ENCODE data around the gene HOXC4.

The HOXC4 gene

DNA sequence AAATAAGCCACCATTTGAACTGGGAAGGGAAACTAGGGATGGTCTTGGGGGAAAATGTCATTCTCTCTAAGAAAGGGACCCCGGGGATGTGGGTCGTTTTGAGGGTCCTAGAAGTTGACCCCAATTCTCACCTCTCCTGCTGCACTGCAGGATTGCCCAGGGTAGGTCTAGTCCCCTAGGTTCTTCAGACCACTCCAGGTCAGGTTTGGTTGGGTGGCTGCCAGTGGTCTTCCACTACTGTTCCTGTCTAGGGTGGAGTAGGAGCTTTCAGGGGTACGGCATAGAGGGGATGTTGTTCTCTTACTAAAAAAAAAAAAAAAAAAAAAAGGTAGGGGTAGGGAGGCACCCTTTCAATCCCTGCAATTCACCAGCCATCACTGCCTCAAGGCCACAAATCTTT is 37.6 kb upstream of the HOXC4 start:
- no peak for DNase-seq (ENCODE audit: low spot score)

DNA sequence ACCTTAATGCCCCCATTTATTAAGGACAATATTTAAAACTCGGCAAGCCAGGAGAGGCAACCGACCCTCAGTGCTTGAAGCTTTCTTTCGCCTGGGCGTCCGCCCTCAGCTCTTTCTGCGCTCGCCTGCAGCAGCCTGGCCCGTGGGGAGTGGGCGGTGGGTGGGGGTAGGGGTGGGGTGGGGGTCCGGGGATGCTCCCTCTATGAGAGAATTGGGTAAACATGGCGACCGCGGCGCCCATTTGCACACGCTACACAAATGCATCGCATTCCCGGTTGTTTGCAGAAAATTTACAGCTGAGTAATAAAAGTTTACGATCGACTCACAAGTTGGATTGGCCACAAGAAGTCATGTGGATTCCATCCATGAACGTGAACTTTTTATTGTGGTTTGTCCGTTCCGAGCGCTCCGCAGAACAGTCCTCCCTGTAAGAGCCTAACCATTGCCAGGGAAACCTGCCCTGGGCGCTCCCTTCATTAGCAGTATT is 37.1 kb upstream of the HOXC4 start:
- DNase-seq (ENCODE audit: low spot score) = no peak

DNA sequence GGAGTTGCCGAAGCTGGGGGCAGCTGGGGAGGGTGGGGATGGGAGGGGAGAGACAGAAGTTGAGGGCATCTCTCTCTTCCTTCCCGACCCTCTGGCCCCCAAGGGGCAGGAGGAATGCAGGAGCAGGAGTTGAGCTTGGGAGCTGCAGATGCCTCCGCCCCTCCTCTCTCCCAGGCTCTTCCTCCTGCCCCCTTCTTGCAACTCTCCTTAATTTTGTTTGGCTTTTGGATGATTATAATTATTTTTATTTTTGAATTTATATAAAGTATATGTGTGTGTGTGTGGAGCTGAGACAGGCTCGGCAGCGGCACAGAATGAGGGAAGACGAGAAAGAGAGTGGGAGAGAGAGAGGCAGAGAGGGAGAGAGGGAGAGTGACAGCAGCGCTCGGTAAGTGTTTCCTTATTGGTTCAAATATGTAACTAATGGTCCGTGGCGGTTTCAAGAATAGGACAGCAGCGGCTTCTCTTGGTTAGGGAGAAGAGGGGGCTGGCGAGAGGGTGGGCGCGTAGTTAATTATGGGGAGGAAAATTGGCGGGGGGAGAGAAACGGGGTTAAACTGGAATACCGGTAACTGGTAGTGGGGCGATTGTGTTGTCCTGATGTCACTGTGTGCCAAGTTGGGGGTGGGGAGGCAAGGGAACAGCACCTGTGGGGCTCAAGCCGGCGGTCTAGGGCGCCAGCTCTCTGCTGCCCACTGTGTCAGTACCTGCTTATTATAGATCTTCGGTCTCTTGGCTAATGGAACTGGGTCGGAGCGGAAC is 36.4 kb upstream of the HOXC4 start:
- no peak for DNase-seq (ENCODE audit: low spot score)

DNA sequence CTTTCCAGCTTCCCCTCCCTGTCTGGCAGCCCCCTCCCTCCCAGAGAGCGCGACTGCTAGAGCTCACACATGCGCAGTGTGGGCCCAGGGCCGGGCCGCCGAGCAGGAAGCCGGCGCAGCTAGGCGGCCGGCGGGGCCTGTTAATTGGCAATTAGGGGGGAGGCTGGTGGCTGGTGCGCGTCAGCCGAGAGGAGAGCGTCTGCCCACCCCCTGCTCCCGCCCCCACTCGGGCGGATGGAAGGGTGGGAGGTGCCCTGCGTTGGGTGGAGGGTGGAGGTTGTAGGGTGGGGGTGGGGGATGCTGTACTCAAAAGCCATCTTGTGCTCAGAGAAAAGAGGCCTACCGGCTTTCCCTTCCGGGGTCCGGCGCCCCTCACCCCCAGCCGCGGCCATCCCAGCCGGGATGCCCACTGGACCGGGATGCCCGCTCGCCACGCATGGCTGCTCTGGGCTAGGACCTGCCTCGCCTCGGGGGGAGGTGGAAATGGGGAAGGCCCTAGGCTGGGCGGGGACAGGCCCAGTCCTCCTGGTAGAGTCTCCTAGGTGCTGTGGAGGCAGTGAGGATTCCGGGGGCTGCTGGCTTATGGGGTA is 35.7 kb upstream of the HOXC4 start:
- peak; percentile 38 for DNase-seq (ENCODE audit: low spot score)

DNA sequence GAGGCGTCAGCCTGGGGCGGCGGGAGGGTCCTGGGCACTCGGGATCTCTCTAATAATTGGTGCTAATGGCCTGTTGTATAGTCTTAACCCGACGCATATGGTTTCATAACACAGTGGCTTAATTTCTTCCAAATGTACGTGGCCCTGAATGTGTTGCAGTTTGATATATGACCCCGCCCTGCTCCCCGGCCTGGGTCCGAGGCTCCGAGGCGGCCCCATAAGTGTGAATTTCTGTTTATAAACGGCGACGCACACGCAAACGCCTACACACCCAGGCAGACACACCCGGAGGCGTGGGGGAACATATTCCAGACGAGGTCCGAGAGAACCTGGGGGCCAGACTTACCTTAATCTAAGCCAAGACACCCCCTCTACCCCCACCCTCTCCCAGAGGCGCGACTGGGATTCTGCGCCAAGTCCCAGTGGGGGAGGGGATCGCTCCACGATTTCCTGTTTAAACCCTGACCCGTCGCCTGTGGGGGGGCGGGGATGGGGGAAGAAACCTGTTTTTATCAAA is 35.1 kb upstream of the HOXC4 start:
- no peak for DNase-seq (ENCODE audit: low spot score)

DNA sequence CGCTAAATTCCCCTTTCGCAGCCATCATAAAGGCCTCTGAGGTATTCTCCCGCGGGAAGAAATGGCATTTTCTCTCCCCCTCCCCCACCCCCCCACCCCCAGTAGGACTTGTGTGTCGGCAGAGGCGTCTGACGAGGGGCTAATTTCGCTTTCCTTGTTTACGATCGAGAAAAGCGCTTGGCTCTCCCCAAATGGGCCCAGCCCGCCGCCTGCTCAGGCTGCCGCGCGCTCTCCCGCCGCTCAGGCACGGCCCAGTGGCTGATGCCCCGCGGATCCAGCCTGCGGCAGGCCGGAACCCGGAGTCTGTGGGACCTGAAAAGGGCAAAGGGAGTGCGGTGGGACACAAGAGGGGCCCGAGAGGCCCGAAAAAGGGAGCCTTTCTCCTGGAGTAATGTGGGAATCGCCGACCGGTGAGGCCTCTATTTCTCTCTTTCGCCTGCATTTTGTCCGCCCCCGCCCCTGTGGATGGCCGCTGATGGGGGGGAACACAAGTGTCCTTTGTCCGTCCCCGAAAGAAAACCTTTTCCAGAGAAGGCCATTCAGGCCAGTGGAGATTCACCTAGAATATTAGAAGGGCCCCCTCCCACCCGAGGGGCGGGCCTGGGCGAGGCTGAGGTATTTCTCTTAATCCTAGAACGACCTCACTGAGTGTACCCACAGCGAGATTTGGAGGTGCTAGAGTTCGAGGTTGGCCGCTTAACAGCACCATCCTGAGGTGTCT is 34.4 kb upstream of the HOXC4 start:
- no peak for DNase-seq (ENCODE audit: low spot score)

DNA sequence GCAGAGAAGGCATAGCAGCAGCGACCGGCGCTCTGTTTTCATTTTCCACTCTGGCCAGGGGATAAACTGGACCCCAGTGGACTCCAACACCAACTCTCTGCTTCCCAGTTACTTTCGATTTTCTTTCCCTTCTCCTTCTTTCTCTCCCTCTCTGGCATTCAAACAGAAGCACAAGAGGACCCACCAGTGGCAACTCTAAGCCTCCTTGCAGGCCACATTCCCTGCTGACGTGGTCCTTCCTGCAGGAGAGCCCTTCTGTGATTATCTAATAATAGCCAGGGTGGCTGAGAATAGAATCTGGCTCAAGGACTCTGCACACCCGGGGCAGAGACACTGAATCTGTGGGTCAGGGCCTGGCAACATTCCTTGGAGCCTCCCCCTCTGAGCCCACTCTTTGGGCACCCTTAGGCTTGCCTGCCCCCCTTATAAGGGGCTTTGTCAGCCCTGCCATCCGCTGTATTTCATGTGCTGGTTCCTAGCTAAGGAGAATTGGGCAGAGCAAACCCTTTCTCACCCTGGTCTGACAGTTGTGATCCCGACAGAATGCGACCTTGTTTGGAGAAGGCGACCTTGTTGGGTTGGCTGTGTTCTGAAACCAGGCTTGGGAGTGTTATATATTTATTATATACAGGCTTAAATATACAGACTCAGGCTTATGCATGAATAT is 33.6 kb upstream of the HOXC4 start:
- DNase-seq (ENCODE audit: low spot score) = no peak

DNA sequence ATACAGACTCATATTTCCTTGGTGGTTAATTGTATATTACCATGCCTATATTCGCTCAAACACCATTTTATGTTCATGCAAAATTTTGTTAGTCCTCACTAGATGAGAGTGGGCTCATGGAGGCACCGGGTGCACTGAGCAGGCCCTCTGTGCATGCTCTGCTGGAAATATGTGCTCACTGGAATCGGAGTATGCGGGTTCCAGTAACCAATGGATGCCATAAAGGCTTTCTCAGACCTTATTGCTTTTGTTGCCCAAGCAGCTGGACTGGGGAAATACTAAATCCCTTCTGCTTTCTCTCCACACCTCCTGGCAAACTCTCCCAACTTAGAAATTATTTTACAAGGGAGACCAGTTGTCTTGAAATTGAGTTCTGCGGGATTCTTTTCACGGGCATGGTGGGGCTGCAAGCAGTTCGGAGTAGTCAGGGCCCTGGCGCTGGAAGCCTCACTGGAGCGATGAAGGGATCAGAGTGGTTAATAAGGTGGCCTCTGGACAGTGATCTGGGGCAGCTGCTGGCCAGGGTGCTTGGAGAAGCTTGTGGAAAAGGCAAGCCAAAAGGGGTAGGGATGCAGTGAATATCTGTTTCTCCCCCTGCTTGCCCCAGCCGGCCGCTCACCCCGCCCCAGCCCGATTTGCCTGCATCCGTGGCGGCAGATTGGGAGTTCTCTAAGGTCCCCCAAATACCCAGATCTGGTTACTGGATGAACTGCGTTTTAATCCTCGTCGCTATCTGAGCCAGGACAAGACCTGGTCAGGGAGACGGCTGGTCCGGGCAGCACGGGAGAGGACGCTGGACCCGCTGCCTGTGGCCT is 32.8 kb upstream of the HOXC4 start:
- no peak for DNase-seq (ENCODE audit: low spot score)

DNA sequence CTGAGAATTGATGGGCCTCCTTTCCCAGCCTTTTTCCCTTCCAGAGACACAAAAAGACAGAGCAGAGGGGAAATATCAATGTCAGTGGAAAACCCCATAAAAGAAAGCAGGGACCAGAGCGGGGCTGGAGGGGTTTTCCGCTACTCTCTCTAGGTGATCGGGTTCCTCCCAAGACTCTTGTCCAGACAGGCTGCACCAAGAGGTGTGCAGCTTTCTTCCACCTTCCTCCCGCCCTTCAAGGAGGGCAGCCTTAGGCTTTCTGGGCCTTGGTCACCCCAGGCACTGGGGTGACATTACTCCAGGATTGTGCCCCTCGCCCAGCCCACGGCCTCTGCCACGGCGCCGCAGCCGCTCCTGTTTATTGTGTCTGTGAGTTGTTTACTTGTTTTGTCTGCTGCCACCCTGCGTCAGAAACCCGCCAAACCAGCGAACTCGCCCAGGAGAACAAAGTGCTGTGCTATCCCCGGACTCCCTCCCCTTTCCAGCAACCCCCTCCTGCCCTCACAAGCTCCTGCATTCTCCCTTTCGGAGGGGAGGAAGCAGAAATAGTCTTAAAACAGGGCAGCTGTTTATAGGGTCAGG is 32.1 kb upstream of the HOXC4 start:
- DNase-seq (ENCODE audit: low spot score) = no peak

DNA sequence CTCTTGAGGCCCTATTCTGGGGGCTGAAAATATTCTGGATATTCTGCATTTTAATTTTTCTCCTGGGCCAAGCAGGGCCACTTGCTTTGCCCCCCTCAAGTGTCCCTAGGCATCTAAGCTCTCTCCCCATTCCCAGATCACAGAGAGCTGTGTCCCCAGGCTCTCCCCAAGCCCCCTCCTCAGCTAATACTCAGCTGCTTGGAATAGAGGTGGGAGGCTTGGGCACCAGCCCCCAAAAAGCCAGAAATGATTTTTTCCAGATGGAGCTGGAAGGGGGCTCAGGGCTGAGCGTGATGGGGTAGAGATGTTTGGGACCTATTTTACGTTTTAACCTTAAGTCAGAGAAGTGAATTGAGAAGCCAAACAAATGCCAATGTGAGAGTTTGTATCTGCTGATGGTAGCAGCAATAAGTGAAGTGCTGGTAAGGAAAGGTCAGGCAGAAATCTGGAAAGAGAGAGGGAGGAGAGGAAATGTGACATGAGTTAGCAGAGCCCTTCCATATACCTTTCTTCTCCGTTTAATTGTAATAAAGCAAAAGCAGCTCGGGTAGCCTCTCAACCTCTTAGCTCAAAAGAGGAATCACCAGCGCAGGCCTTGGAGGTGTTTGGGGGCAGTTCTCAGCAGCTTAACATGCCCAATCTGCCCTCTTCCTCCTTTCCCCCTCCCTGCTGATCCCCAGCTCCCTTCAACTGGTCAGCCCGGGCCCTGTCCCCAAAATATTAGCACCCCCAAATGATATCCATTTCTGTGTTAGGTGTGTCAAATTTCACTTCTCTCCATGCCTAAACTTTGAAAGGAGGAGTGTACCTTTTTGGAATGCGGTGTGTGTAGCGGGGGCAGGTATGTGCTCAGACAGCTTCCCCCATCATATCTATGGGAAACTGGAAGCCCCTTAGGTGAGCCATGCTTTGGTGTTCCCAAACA is 30.4 kb upstream of the HOXC4 start:
- no peak for DNase-seq (ENCODE audit: low spot score)

DNA sequence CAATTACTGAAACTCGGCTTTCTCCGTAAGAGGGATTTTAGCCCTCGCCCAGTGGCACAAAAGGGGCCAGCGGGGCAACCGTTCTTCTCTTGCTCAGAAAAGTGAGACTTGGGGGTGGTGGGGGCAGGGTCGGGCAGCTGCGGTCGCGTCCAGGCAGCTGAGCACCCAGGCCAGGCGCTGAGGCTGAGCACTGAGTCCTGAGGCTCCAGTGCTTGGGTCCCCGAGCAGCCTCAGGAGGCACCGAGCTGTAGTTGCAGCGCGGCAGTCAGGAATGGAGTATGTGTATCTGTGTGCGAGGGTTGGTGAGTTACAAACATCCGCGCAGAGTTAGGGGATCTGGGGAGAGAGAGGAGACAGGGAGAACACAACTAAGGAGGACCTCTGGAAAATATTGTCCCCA is 29.5 kb upstream of the HOXC4 start:
- DNase-seq (ENCODE audit: low spot score) = no peak

DNA sequence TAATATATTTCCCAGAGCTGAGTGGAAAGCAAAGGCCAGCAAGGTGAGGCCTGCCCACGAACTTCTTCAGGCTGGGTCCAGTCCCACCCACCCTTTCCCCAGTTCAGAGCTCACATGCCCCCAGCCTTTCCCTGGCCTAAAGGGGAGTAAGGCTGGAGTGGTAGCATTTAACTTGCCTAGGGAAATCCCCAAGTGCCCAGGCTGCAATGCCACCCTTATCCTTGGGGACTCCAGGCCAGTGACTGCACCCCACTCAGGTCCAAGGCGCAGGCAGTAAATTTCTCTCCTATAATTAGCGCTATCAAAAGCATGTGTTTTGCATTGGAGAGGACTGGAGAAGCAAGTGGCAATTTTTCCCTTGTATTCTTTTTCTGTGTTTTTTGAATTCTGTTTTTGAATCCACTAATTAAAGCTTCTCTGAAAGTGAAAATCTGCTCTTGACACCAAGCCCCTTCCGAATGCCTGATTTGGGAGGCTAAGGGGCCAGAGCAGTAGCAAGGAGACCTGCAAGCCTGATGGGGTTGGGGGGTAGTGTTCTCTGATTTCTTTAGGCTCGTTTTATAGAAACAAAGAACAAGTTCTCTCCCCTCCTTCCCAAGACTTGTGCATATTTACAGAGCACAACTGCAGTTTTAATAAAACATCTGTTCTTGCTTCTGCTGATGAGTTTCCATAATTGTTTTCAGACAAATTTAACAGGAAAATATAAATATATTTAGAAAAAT is 28.9 kb upstream of the HOXC4 start:
- DNase-seq (ENCODE audit: low spot score) = no peak

DNA sequence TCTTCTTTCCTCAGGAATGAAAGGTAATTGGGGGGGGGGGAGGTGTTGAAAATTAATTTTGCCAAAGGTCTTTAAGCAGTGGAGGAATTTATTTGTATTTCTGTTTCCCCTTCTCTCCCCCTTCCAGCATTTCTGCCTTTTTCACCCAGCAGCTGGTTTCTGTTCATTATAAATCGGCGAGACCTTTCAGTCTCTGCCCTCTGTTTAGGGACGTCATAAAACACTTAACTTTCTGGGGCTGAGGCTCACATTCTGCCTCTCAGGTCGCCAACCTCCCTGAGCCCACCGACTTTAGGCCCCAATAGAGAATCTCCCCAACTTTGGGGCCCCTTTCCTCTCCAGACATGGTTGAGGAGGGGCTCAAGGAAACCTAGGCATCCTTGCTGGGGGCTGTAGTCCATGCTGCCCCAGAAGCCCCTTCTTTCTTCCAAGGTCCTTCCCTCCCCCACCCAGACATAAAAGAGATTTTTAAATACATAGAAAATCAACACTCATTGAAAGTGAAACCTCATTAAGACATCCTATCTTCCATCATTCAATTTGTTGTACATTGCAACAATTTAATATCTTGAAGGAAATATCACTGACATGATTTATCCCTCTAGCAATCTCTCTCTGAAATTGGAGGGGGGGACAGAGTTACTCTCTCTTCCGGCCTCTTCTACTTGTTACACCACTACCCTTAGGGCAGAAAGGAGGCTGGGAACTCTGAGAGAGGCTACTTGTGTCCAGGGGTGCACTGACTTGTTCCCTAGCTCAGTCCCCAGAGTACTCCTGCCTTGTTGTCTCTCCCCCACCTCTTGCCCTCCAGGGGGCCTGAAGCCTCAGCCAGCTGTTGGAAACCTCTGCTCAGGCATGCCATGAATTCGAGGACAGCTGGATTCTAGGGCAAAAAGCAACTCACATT is 27.9 kb upstream of the HOXC4 start:
- DNase-seq (ENCODE audit: low spot score) = no peak

DNA sequence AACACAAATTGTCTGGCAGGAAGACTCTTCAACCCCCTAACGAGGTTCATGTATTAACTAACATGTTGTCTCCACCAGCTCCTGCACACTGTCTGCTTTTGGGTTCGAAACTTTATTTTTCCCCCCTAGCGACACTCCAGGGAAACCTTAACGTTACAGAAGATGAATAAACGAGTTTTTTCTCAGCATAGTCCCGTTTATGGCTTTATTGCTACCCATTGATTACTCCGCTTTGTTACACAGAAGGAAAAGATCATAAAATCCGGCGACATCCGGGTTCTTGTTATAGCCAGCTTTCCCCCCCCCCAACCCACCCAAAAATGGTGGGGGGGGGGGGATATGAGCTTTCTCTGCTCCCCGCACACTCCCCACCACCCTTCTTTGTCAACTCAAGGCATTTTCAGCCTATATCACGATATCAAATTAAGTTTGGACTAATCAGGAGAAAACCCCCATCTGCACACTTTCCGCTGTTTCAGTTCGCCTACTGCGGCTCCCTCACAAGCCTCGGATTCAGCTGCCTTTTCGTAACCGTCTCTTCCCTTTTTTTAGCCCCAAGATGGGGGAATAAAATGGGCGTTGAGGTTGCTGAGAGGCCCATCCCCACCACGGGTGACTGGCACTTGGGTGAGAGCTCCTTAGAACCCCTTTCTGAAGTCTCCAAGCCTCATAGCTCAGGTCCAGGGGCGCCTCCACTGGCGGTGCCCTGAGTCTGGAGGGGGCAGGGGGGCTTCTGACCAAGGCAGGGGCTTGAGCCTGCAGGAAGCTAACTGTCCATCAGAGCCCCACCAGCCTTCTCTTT is 26.8 kb upstream of the HOXC4 start:
- DNase-seq (ENCODE audit: low spot score) = no peak

DNA sequence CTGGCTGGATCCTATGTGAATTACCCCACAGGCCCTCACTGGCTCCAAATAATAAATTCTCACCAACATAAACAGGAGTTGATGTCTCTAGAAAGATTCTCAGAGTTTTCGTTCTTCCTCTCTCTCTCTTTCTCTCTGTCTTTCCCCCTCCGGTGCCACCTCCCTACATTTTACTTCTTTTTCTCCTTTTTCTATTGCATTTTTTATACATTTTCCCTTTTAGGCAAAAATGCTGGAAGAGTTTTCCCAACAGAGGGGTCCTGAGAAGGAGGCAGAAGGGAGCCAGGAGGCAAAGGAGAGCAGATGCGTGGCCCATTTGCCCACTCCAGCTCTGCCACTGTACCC is 26.2 kb upstream of the HOXC4 start:
- no peak for DNase-seq (ENCODE audit: low spot score)

DNA sequence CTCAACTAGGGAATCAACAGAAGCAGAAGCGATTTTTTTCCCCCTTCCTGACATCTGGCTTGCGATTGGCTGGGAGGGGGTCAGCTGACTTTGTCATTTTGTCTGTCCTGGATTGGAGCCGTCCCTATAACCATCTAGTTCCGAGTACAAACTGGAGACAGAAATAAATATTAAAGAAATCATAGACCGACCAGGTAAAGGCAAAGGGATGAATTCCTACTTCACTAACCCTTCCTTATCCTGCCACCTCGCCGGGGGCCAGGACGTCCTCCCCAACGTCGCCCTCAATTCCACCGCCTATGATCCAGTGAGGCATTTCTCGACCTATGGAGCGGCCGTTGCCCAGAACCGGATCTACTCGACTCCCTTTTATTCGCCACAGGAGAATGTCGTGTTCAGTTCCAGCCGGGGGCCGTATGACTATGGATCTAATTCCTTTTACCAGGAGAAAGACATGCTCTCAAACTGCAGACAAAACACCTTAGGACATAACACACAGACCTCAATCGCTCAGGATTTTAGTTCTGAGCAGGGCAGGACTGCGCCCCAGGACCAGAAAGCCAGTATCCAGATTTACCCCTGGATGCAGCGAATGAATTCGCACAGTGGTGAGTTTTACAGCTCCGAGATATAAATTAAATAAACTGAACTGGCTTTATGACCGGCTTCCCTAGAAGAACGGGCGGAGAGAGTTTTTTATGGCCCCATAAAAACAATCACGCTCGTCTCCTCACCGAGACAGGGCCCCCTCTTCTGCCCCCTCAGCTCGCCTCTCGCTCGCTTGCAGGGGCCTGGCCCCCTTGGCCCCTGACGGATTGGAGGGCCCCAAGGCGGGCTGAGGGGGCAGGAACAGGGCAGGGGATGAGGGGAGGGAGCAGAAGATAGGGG is 25.1 kb upstream of the HOXC4 start, which contains the start of gene HOXC6:
TSS of gene HOXC6 (plus strand) at position 127 of the 888 bp plus-strand sequence. CDS start at position 209, 82 bp downstream.
- DNase-seq (ENCODE audit: low spot score) = no peak

Data from globus pallidus (tissue), 1 donor.